ENCODE results near the gene MYO18B. TPM values are rescaled to one million over a fixed set of nuclear protein-coding genes. Genes with fewer than 3 reads are reported as not detected.

MYO18B gene
- total RNA-seq, 2 experiments from 2014 or later, result 1.6 to 2.0 TPM

DNA sequence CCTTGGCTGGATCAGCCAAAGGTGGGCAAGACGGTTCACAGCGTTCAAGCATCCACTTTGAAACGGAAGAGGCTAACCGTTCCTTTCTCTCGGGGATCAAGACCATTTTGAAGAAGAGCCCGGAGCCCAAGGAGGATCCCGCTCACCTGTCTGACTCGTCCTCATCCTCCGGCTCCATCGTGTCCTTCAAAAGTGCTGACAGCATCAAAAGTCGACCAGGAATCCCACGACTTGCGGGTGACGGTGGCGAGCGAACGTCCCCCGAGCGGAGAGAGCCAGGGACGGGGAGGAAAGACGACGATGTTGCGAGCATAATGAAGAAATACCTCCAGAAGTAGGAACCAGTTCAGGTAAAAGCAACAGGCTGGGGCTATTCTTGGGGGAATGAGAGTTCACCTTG, 285.4 kb downstream of the MYO18B start:
- peaks cover 12% of the 10 kb centered on the region for H3K9me3 Mint-ChIP-seq
- POLR2A ChIA-PET, result no interaction called here
- no peaks in the 10 kb centered on the region for H3K36me3 Mint-ChIP-seq (ENCODE audit: low read depth)
- no peak for DNase-seq
- H3K27me3 Mint-ChIP-seq, result no peaks in the 10 kb centered on the region
- H3K4me3 Mint-ChIP-seq, result no peak overlapping the region
- no peak overlapping the region for H3K27ac Mint-ChIP-seq
- CTCF ChIA-PET, result no interaction called here
- no peaks in the 10 kb centered on the region for H3K4me1 Mint-ChIP-seq

DNA sequence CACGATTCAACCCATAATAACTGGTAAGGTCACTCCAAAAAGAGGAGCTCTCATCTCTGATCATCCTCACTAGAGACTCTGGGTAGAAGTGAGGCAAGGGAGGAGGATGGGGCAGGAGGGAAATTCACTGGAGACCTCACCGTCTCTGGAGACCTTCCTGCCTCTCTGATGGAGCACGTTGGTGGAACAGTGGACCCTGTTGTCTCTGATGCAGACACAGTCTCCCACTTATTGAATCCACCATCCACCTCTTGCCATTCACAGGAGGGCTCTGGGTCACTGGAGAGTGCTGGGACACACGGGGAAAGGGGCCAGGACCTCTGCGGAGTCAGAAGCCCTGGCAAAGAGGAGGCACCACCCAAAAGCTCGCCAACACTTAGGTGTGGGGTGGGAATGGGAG, 289.7 kb downstream of the MYO18B start:
- H3K9me3 Mint-ChIP-seq, result peaks cover 10% of the 10 kb centered on the region
- H3K27ac Mint-ChIP-seq, result no peak overlapping the region
- no peaks in the 10 kb centered on the region for H3K27me3 Mint-ChIP-seq
- ChIA-PET POLR2A (no interaction called here), CTCF (no interaction called here)
- H3K4me3 Mint-ChIP-seq, result no peak overlapping the region
- DNase-seq, result no peak
- no peaks in the 10 kb centered on the region for H3K36me3 Mint-ChIP-seq (ENCODE audit: low read depth)
- no peaks in the 10 kb centered on the region for H3K4me1 Mint-ChIP-seq

DNA sequence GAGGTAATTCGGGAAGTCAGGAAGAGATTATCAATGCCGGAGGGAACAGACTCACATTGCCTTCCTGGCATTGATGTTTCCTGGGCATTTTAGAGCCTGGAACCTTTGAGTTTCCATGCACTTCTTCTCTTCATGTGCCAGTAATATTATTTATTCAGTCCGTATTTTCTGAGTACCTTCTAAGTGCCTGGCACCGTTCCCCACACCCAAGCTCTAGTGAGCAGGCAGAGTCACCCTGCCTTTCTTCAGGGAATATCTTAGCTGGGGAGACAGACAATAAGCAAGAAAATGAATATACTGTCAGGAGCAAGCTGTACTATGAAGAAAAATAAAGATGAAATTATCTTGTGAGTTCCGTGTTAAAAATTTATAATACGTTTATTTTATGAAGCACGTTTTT, 291.1 kb downstream of the MYO18B start:
- Mint-ChIP-seq H3K27ac (no peak overlapping the region), H3K27me3 (no peaks in the 10 kb centered on the region), H3K9me3 (peaks cover 9% of the 10 kb centered on the region), H3K4me3 (no peak overlapping the region), H3K36me3 (ENCODE audit: low read depth) (no peaks in the 10 kb centered on the region), H3K4me1 (no peaks in the 10 kb centered on the region)
- POLR2A ChIA-PET, result no interaction called here
- CTCF ChIA-PET, result no interaction called here
- no peak for DNase-seq

GRCh38 chr22:26033586-26033985, 291.6 kb downstream of the MYO18B start:
- DNase-seq, result no peak
- Mint-ChIP-seq H3K4me3 (no peak overlapping the region), H3K4me1 (no peaks in the 10 kb centered on the region), H3K27ac (no peak overlapping the region), H3K27me3 (no peaks in the 10 kb centered on the region), H3K9me3 (peaks cover 9% of the 10 kb centered on the region), H3K36me3 (ENCODE audit: low read depth) (no peaks in the 10 kb centered on the region)
- POLR2A ChIA-PET, result no interaction called here
- CTCF ChIA-PET, result no interaction called here

DNA sequence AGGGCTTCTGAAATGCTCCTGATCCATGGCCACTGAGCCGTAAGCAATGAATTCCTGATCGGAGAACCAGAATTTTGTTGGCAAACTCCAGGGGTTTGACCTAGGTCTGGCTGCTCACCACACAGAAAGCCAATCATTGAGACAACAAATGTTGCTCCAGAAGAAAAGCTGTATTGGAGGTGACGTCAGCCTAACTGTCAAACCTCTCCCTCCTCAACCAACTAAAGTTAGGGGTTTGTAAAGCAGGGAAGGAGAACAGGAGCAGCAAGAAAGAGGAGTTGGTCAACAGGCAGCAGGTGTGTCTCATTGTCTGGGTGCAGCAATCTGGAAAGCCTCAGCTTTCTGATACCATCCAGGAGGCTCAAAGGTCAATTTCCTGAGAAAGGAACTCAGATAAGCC, 293.5 kb downstream of the MYO18B start:
- no peaks in the 10 kb centered on the region for H3K4me1 Mint-ChIP-seq
- H3K36me3 Mint-ChIP-seq (ENCODE audit: low read depth), result no peaks in the 10 kb centered on the region
- H3K27me3 Mint-ChIP-seq, result no peaks in the 10 kb centered on the region
- peaks cover 9% of the 10 kb centered on the region for H3K9me3 Mint-ChIP-seq
- H3K4me3 Mint-ChIP-seq, result no peak overlapping the region
- H3K27ac Mint-ChIP-seq, result no peak overlapping the region
- CTCF ChIA-PET, result no interaction called here
- DNase-seq, result no peak
- POLR2A ChIA-PET, result no interaction called here

DNA sequence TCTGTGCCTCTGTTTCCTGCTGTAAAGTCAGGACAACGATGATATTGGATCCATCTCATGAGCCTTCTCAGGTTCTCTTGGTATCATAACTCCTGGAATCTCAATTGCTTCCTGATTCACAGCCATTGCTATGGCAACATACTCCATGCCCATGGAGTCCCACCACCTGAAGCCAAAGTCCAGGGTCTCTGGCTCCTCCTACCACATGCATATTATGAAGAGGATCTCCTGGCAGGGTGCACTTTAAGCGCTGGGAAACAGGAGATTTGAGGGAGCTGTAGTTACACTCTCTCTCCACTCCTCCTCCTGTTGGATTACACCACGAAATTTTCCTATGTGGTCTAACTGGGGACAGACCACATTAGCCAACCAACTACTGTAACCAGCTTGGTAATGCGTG, 296.4 kb downstream of the MYO18B start:
- Mint-ChIP-seq H3K4me1 (no peaks in the 10 kb centered on the region), H3K36me3 (ENCODE audit: low read depth) (no peaks in the 10 kb centered on the region), H3K27me3 (no peaks in the 10 kb centered on the region), H3K4me3 (no peak overlapping the region), H3K9me3 (peaks cover 9% of the 10 kb centered on the region), H3K27ac (no peak overlapping the region)
- no peak for DNase-seq
- POLR2A ChIA-PET, result no interaction called here
- CTCF ChIA-PET, result no interaction called here

GRCh38 chr22:26041931-26042330, 299.9 kb downstream of the MYO18B start:
- CTCF ChIA-PET, result no interaction called here
- POLR2A ChIA-PET, result no interaction called here
- DNase-seq, result no peak
- Mint-ChIP-seq H3K27me3 (no peaks in the 10 kb centered on the region), H3K9me3 (peaks cover 2% of the 10 kb centered on the region), H3K36me3 (ENCODE audit: low read depth) (no peaks in the 10 kb centered on the region), H3K4me1 (no peaks in the 10 kb centered on the region), H3K4me3 (no peak overlapping the region), H3K27ac (no peak overlapping the region)

- no peak for DNase-seq
- CTCF ChIA-PET, result no interaction called here
- Mint-ChIP-seq H3K4me3 (no peak overlapping the region), H3K4me1 (no peaks in the 10 kb centered on the region), H3K27ac (no peak overlapping the region), H3K36me3 (ENCODE audit: low read depth) (no peaks in the 10 kb centered on the region), H3K27me3 (no peaks in the 10 kb centered on the region), H3K9me3 (no peaks in the 10 kb centered on the region)
- POLR2A ChIA-PET, result no interaction called here
Measured at GRCh38 chr22:26043031-26043430, 301.0 kb downstream of the MYO18B start.

GRCh38 chr22:26045051-26045450, 303.1 kb downstream of the MYO18B start:
- Mint-ChIP-seq H3K27me3 (peaks cover 2% of the 10 kb centered on the region), H3K4me3 (no peak overlapping the region), H3K36me3 (ENCODE audit: low read depth) (no peaks in the 10 kb centered on the region), H3K4me1 (no peaks in the 10 kb centered on the region), H3K9me3 (no peaks in the 10 kb centered on the region), H3K27ac (no peak overlapping the region)
- no peak for DNase-seq
- ChIA-PET POLR2A (no interaction called here), CTCF (no interaction called here)

GRCh38 chr22:26045860-26046259, 303.9 kb downstream of the MYO18B start:
- Mint-ChIP-seq H3K9me3 (no peaks in the 10 kb centered on the region), H3K4me1 (no peaks in the 10 kb centered on the region), H3K36me3 (ENCODE audit: low read depth) (no peaks in the 10 kb centered on the region), H3K27me3 (peaks cover 2% of the 10 kb centered on the region), H3K27ac (no peak overlapping the region), H3K4me3 (no peak overlapping the region)
- POLR2A ChIA-PET, result no interaction called here
- no peak for DNase-seq
- CTCF ChIA-PET, result no interaction called here

DNA sequence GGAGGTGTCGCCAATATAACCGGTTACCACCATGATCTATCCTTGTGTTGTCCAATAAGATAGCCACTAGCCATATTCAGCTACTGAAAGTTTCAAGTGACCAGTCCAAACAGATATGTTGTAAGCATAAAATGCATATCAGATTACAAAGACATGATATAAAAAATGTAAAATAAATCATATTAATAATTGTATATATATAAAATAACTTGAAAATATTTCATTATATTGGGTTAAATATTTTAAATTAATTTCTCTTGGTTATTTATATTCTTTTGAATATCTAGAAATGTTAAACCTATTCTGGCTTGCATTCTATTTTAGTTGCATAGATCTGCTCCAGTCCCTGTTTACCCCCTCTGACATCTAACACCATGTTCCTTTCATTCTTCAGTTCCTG, 305.5 kb downstream of the MYO18B start:
- ChIA-PET CTCF (no interaction called here), POLR2A (no interaction called here)
- Mint-ChIP-seq H3K27me3 (peaks cover 2% of the 10 kb centered on the region), H3K4me1 (no peaks in the 10 kb centered on the region), H3K4me3 (no peak overlapping the region), H3K9me3 (no peaks in the 10 kb centered on the region), H3K36me3 (ENCODE audit: low read depth) (no peaks in the 10 kb centered on the region), H3K27ac (no peak overlapping the region)
- no peak for DNase-seq

DNA sequence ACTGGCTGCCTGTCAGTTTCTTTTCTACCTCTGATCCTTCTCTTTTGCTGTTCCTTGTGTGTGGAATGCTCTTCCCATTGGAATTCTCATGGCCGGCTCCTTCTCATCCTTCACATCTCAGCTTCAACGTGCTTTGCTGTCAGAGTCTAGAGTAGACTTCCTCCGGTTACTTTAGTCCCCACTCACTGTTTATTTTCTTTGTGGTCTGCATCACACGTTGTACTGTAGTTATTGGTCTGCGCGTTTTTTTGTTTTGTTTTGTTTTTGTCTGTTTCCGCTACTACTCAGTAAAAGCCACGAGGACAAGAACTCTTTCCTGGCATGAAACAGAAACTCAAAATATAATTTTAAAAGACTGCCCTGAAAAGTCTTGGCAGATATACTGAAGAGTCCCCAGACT, 305.9 kb downstream of the MYO18B start:
- CTCF ChIA-PET, result no interaction called here
- Mint-ChIP-seq H3K27me3 (peaks cover 2% of the 10 kb centered on the region), H3K4me3 (no peak overlapping the region), H3K9me3 (no peaks in the 10 kb centered on the region), H3K36me3 (ENCODE audit: low read depth) (no peaks in the 10 kb centered on the region), H3K27ac (no peak overlapping the region), H3K4me1 (no peaks in the 10 kb centered on the region)
- POLR2A ChIA-PET, result no interaction called here
- DNase-seq, result no peak

- peaks cover 2% of the 10 kb centered on the region for H3K27me3 Mint-ChIP-seq
- H3K4me1 Mint-ChIP-seq, result no peaks in the 10 kb centered on the region
- no peak overlapping the region for H3K4me3 Mint-ChIP-seq
- H3K9me3 Mint-ChIP-seq, result no peaks in the 10 kb centered on the region
- H3K36me3 Mint-ChIP-seq (ENCODE audit: low read depth), result no peaks in the 10 kb centered on the region
- no peak overlapping the region for H3K27ac Mint-ChIP-seq
- POLR2A ChIA-PET, result no interaction called here
- CTCF ChIA-PET, result no interaction called here
- no peak for DNase-seq
Measured at GRCh38 chr22:26050079-26050478, 308.1 kb downstream of the MYO18B start.

DNA sequence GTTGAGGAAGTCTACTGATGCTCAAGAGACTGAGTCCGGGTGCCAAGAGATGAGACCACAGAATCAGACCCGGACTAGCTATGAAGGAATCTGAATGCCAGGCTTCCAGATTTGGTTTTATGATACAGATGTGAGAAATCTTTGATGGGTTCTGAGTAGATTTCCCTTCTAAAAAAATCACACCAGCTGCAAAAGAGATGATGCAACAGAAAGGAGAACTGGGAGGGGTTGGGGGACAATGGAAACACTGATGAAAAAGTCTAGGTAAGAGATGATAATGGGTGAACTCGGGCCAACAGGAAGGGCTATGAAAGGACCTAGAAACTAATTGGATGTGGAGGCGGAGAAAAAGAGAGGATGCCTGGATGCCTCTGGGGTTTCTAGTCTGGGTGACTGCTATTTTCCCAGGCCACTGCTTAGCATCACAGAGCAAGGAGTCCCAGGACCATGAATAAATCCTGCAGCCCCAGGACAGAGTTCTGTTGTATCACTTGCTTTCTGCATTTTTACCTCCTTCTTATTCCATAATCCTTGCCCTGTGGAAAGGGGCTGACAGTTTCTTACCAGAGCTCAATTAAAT, 311.8 kb downstream of the MYO18B start:
- H3K36me3 Mint-ChIP-seq (ENCODE audit: low read depth), result no peaks in the 10 kb centered on the region
- H3K9me3 Mint-ChIP-seq, result no peaks in the 10 kb centered on the region
- no peak overlapping the region for H3K27ac Mint-ChIP-seq
- peaks cover under 1% of the 10 kb centered on the region for H3K27me3 Mint-ChIP-seq
- DNase-seq, result no peak
- CTCF ChIA-PET, result interaction anchor here (0.6 kb wide), 1 partner anchor 167 kb away, joined by 3 read pairs; no protein-coding TSS in a partner anchor
- no peaks in the 10 kb centered on the region for H3K4me1 Mint-ChIP-seq
- POLR2A ChIA-PET, result no interaction called here
- H3K4me3 Mint-ChIP-seq, result no peak overlapping the region

All from activated CD4-positive, alpha-beta memory T cell treated with anti-CD3 and anti-CD28 coated beads, Interleukin-2, amount 10 ng/mL, durations not matched to agents 7 days and 5 days (primary cell).